GM23248 (cell line): Measurements from ENCODE around the gene ATP10D. TPM values are rescaled to one million over a fixed set of nuclear protein-coding genes. Genes with fewer than 3 reads are reported as not detected.

ENCODE experiments used
- DNase-seq: peaks from one replicate; pipeline ENCODE4 v3.0.0-alpha.2; 2015
- H2AFZ ChIP-seq: fragments of 200-600 bp; sonication (generic); 2 replicates; pipeline ENCODE4 v1.6.1; 2016; ENCODE audit warnings: antibody characterized with exemption
- H3F3A ChIP-seq: fragments of 200-600 bp; sonication (generic); 2 replicates; pipeline ENCODE4 v1.6.1; 2016; ENCODE audit warnings: mild to moderate bottlenecking, antibody characterized with exemption, mixed run types; ENCODE audit not compliant: insufficient read depth
- H3K27ac ChIP-seq: fragments of 200-600 bp; sonication (generic); 2 replicates; pipeline ENCODE4 v1.5.1; 2016; ENCODE audit warnings: mild to moderate bottlenecking
- H3K27me3 ChIP-seq: fragments of 200-600 bp; sonication (generic); replicated peaks from 2 replicates; pipeline ENCODE4 v1.6.1; 2016; ENCODE audit warnings: mild to moderate bottlenecking; ENCODE audit not compliant: insufficient read depth
- H3K36me3 ChIP-seq: fragments of 200-600 bp; sonication (generic); 2 replicates; pipeline ENCODE4 v1.6.1; 2016; ENCODE audit warnings: low read depth, mild to moderate bottlenecking
- H3K4me1 ChIP-seq: fragments of 200-600 bp; sonication (generic); 2 replicates; pipeline ENCODE4 v1.6.1; 2016; ENCODE audit warnings: mild to moderate bottlenecking; ENCODE audit not compliant: insufficient read depth
- H3K4me2 ChIP-seq: fragments of 200-600 bp; sonication (generic); one replicate; pipeline ENCODE4 v1.6.1; 2016; ENCODE audit warnings: mild to moderate bottlenecking; ENCODE audit not compliant: unreplicated experiment
- H3K4me3 ChIP-seq: fragments of 200-600 bp; sonication (generic); 2 replicates; pipeline ENCODE4 v1.5.1; 2016; ENCODE audit warnings: mild to moderate bottlenecking
- H3K79me2 ChIP-seq: fragments of 200-600 bp; sonication (generic); 2 replicates; pipeline ENCODE4 v1.6.1; 2016; ENCODE audit warnings: mild to moderate bottlenecking; ENCODE audit not compliant: insufficient read depth
- H3K9ac ChIP-seq: fragments of 200-600 bp; sonication (generic); 2 replicates; pipeline ENCODE4 v1.6.1; 2016; ENCODE audit warnings: mild to moderate bottlenecking
- H3K9me2 ChIP-seq: fragments of 200-600 bp; sonication (generic); 2 replicates; pipeline ENCODE4 v1.6.1; 2016; ENCODE audit warnings: mixed run types, mild to moderate bottlenecking, moderate library complexity; ENCODE audit not compliant: insufficient read depth
- H3K9me3 ChIP-seq: fragments of 200-600 bp; sonication (generic); one replicate; pipeline ENCODE4 v1.6.1; 2017; ENCODE audit warnings: low read depth
- H4K20me1 ChIP-seq: fragments of 200-600 bp; sonication (generic); 2 replicates; pipeline ENCODE4 v1.6.0; 2016; ENCODE audit not compliant: insufficient read depth
- EZH2 ChIP-seq: fragments of 200-600 bp; sonication (generic); IDR thresholded peaks from 2 replicates; pipeline ENCODE4 v1.6.1; 2018; ENCODE audit warnings: antibody characterized with exemption, mild to moderate bottlenecking; ENCODE audit not compliant: insufficient read depth, poor library complexity, severe bottlenecking
- EZH2phosphoT487 ChIP-seq: fragments of 200-600 bp; sonication (generic); IDR thresholded peaks from 2 replicates; pipeline ENCODE4 v1.6.1; 2018; ENCODE audit warnings: antibody characterized with exemption, moderate library complexity, mild to moderate bottlenecking, low read depth; ENCODE audit not compliant: insufficient read depth
- WGBS, 2 experiments: methylation state at CpG; one replicate each; pipeline ENCODE4 v1.1.6; 2015 to 2017; ENCODE audit warnings: low lambda C conversion rate in 2 of 2, low coverage in 1 of 2; ENCODE audit errors: missing lambda C conversion rate in 2 of 2; 5-methylcytosine and 5-hydroxymethylcytosine counted together
- in situ Hi-C: fragments of 300-500 bp; cut with MboI; formaldehyde crosslinking; loops from 2 replicates; pipeline ENCODE4 v1.15.0; 2020
- polyA plus RNA-seq: library from polyadenylated mRNA; unstranded; fragments of >200 nt; fragmentation: Nextera tagmentation; extraction: Ambion mirVana; gene quantifications from 2 replicates; pipeline ENCODE4 v1.2.1, GENCODE V29; 2016
- total RNA-seq: library from RNA; depleted of rRNA; stranded (reverse); fragments of >200 nt; shearing (Covaris generic); gene quantifications from 2 replicates; pipeline ENCODE4 v1.2.3, GENCODE V29; 2014

The ATP10D gene
- total and polyA plus RNA-seq, 2 experiments from 2014 or later = 34.9 to 45.4 TPM

DNA sequence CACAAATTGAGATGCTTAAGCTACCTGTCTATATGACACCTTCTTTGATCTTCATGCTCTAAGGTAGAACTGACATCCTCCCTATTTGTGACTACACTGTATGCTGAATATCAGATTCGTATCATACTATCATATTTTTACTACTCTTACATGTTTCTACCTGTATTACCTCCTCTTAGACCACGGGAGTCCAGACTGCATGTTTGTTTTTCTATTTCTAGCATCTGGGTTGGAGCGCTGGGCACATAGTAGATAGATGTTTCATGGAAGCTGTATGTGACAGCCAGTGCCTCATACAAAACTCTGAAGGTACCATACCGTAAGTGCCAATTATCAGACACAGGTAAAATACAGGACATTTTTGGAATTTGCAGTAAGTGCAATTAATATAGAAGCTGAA is 47.6 kb downstream of the ATP10D start:
- H3K9me3 ChIP-seq = peaks cover 3% of the 10 kb centered on the region
- H3K79me2 ChIP-seq = peaks cover 34% of the 10 kb centered on the region
- H3F3A ChIP-seq = peaks cover 55% of the 10 kb centered on the region
- H3K4me3 ChIP-seq = no peak overlapping the region
- 83 to 86% methylated on average over 4 of the region's 4 CpGs for WGBS, 2 experiments
- peak overlapping the region; percentile 91 for H3K27ac ChIP-seq
- H3K4me1 ChIP-seq = peaks cover 77% of the 10 kb centered on the region
- no peak for DNase-seq
- 0 out of 2 replicates have a peak, but pooled peaks cover 4% of the 10 kb centered on the region for H3K9me2 ChIP-seq
- H3K36me3 ChIP-seq = peaks cover 49% of the 10 kb centered on the region
- in situ Hi-C loops = no loop called here
- H3K27me3 ChIP-seq = no peaks in the 10 kb centered on the region
- no peak for TF ChIP-seq EZH2phosphoT487
- TF ChIP-seq EZH2 = no peak
- no peak overlapping the region for H2AFZ ChIP-seq
- peak overlapping the region; percentile 10 for H3K4me2 ChIP-seq
- H4K20me1 ChIP-seq = no peaks in the 10 kb centered on the region
- H3K9ac ChIP-seq = no peak overlapping the region

DNA sequence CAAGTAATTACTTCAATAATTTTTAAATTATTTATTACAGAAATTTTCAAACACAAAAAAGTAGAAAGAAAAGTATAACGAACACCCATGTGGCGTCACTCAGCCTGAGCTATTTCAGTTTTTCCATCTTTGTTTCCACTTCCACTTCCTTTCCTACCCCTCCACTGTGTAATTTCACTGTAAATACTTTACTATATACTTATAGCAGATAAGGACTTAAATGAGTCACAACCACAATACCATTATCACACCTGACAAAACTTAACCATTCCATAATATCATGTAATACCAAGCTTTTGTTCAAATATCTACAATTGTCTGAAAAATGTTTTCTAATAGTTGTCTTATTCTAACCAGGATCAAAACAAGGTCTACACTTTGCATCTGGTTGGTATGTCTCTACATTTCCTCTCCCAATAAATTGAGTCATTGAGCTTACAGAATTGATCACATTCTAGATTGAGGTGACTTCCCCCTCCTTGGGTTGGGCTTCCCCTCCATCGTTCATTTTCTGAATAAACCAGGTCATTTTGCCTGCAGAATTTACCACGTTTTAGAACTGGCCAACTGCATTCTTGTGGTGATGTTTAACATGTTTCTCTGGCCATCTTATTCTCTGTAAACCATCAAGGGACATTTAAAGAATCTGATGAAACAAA is 48.7 kb downstream of the ATP10D start:
- H3K4me2 ChIP-seq = no peak overlapping the region
- H2AFZ ChIP-seq = no peak overlapping the region
- no peak for DNase-seq
- TF ChIP-seq EZH2phosphoT487 (no peak), EZH2 (no peak)
- peaks cover 3% of the 10 kb centered on the region for H3K9me3 ChIP-seq
- 84 to 91% methylated on average over 4 of the region's 4 CpGs for WGBS, 2 experiments
- in situ Hi-C loops = no loop called here
- H3K9me2 ChIP-seq = 0 out of 2 replicates have a peak, but pooled peaks cover 4% of the 10 kb centered on the region
- H3K27ac ChIP-seq = peak overlapping the region; percentile 91; the same call in 1 of the 2 replicates
- H3K79me2 ChIP-seq = peaks cover 34% of the 10 kb centered on the region
- H3K4me3 ChIP-seq = no peak overlapping the region
- H3K9ac ChIP-seq = no peak overlapping the region
- H3K36me3 ChIP-seq = peaks cover 50% of the 10 kb centered on the region
- no peaks in the 10 kb centered on the region for H4K20me1 ChIP-seq
- H3F3A ChIP-seq = peaks cover 45% of the 10 kb centered on the region
- H3K4me1 ChIP-seq = peaks cover 77% of the 10 kb centered on the region
- no peaks in the 10 kb centered on the region for H3K27me3 ChIP-seq

DNA sequence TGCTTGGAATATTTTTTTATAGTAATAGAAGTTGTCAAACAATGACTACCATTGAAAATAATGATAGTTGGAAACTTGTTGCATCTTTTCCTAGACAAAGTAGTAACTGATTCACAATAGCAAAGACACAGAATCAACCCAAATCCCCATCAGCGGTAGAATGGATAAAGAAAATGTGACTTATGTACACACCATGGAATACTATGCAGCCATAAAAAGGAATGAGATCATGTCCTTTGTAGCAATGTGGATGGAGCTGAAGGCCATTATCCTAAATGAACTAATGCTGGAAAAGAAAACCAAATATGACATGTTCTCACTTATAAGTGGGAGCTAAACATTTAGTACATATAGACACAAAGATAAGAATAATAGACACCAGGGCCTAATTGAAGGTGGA is 49.7 kb downstream of the ATP10D start:
- Histone ChIP-seq H3K4me1 (peaks cover 68% of the 10 kb centered on the region), H3K9me2 (0 out of 2 replicates have a peak, but pooled peaks cover 4% of the 10 kb centered on the region), H2AFZ (no peak overlapping the region), H3K27me3 (no peaks in the 10 kb centered on the region), H3K79me2 (peaks cover 28% of the 10 kb centered on the region), H3F3A (peaks cover 35% of the 10 kb centered on the region), H4K20me1 (no peaks in the 10 kb centered on the region), H3K4me3 (no peak overlapping the region), H3K27ac (no peak overlapping the region), H3K9me3 (no peaks in the 10 kb centered on the region), H3K9ac (no peak overlapping the region), H3K36me3 (peaks cover 46% of the 10 kb centered on the region), H3K4me2 (no peak overlapping the region)
- in situ Hi-C loops = no loop called here
- WGBS, 2 experiments = 94 to 96% methylated on average over 1 of the region's 1 CpG
- TF ChIP-seq EZH2phosphoT487 = no peak
- no peak for TF ChIP-seq EZH2
- DNase-seq = no peak

DNA sequence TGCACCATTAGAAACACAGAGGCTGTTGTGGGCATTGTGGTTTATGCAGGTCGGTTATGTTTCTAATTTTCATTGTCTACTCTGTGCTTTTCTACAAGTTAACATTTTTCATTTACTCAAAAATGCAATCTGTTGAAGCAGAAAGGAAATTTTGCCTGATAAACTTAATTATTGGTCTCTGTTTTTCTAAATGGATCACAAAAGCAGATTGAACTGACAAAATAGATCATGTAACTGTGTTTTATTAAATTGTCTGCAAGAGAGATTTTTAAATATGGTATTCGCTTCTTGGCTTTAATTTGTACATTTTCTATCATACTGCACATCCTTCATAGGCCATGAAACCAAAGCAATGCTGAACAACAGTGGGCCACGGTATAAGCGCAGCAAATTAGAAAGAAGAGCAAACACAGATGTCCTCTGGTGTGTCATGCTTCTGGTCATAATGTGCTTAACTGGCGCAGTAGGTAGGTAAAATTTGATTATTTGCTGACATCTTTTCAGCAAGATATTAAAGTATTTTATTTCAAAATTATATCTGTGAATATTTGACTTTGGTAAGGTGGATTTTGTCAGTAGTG is 50.6 kb downstream of the ATP10D start:
- H3F3A ChIP-seq = peaks cover 26% of the 10 kb centered on the region
- no peak overlapping the region for H3K27ac ChIP-seq
- H3K4me3 ChIP-seq = no peak overlapping the region
- no peaks in the 10 kb centered on the region for H4K20me1 ChIP-seq
- H3K9me2 ChIP-seq = 0 out of 2 replicates have a peak, but pooled peaks cover 4% of the 10 kb centered on the region
- H3K36me3 ChIP-seq = peaks cover 43% of the 10 kb centered on the region
- H3K27me3 ChIP-seq = no peaks in the 10 kb centered on the region
- no peak overlapping the region for H3K9ac ChIP-seq
- no peak for DNase-seq
- in situ Hi-C loops = no loop called here
- H3K4me1 ChIP-seq = peaks cover 60% of the 10 kb centered on the region
- WGBS, 2 experiments = 96 to 98% methylated on average over 5 of the region's 5 CpGs
- H3K9me3 ChIP-seq = no peaks in the 10 kb centered on the region
- no peak overlapping the region for H2AFZ ChIP-seq
- peaks cover 19% of the 10 kb centered on the region for H3K79me2 ChIP-seq
- H3K4me2 ChIP-seq = no peak overlapping the region
- no peak for TF ChIP-seq EZH2phosphoT487
